GM18870 (cell line): ENCODE data around the gene MTCH2.

ENCODE experiments used
- ATAC-seq: cut with Tn5 transposase; IDR thresholded peaks from one replicate; pipeline ENCODE4 v1.9.1; 2021; ENCODE audit warnings: moderate library complexity; ENCODE audit not compliant: unreplicated experiment

Gene MTCH2

GRCh38 chr11:47591764-47592163 is 50.6 kb downstream of the MTCH2 start:
- ATAC-seq: no peak

GRCh38 chr11:47589977-47590861 is 52.1 kb downstream of the MTCH2 start:
- ATAC-seq: no peak

GRCh38 chr11:47589584-47589976 is 52.8 kb downstream of the MTCH2 start:
- no peak for ATAC-seq

- no peak for ATAC-seq
Observed at GRCh38 chr11:47589118-47589517, 53.2 kb downstream of the MTCH2 start.

GRCh38 chr11:47587723-47588326 is 54.5 kb downstream of the MTCH2 start:
- no peak for ATAC-seq

GRCh38 chr11:47587039-47587716 is 55.2 kb downstream of the MTCH2 start:
- no peak for ATAC-seq

GRCh38 chr11:47586098-47586855 is 56.1 kb downstream of the MTCH2 start, which contains the start of gene FAM180B:
TSS of gene FAM180B (plus strand) at chr11:47586678. CDS start at chr11:47586769, 91 bp downstream.
- no peak for ATAC-seq

GRCh38 chr11:47583844-47584243 is 58.5 kb downstream of the MTCH2 start:
- ATAC-seq: no peak

- ATAC-seq: peak; percentile 87
Observed at GRCh38 chr11:47578524-47579494, 63.5 kb downstream of the MTCH2 start, which contains the start of the genes KBTBD4 and NDUFS3. TSS of gene KBTBD4 (minus strand) at chr11:47578970. CDS start at chr11:47578951, 19 bp downstream. TSS of gene NDUFS3 (plus strand) at chr11:47579074. CDS start at chr11:47579092, 18 bp downstream.

GRCh38 chr11:47577460-47578041 is 64.8 kb downstream of the MTCH2 start:
- no peak for ATAC-seq

GRCh38 chr11:47573321-47573720 is 69.0 kb downstream of the MTCH2 start:
- no peak for ATAC-seq

- ATAC-seq: no peak
Observed at GRCh38 chr11:47572715-47573255, 69.6 kb downstream of the MTCH2 start.

GRCh38 chr11:47571895-47572294 is 70.5 kb downstream of the MTCH2 start:
- no peak for ATAC-seq

- no peak for ATAC-seq
Observed at GRCh38 chr11:47571357-47571729, 71.0 kb downstream of the MTCH2 start.

GRCh38 chr11:47570651-47571356 is 71.6 kb downstream of the MTCH2 start:
- no peak for ATAC-seq

- ATAC-seq: no peak
Observed at GRCh38 chr11:47569646-47570045, 72.7 kb downstream of the MTCH2 start.
